ENCODE results near the gene PSMA8. TPM values are rescaled to one million over a fixed set of nuclear protein-coding genes. Genes with fewer than 3 reads are reported as not detected.

The PSMA8 gene
- total RNA-seq, 1 experiment from 2014 or later, result not detected

GRCh38 chr18:26134107-26134506, 438 bp downstream of the PSMA8 start:
- no TSS peak for BruUV-seq (replicated peaks)
- no peak overlapping the region for H2AFZ ChIP-seq
- H3K79me2 ChIP-seq (ENCODE audit: low read depth), result no peaks in the 10 kb centered on the region
- H3K36me3 ChIP-seq (ENCODE audit: low read depth), result no peaks in the 10 kb centered on the region
- no peaks in the 10 kb centered on the region for H3K27me3 ChIP-seq (ENCODE audit: insufficient read depth, low read depth)
- H4K20me1 ChIP-seq (ENCODE audit: insufficient read depth), result no peaks in the 10 kb centered on the region
- H3K4me3 ChIP-seq, result no peak overlapping the region
- no peaks in the 10 kb centered on the region for H3K4me1 ChIP-seq (replicated peaks; ENCODE audit: insufficient read depth)
- intact Hi-C loops (cut with micrococcal nuclease; ENCODE audit: unreplicated experiment), result no loop called here
- TF ChIP-seq, protein P1, sequence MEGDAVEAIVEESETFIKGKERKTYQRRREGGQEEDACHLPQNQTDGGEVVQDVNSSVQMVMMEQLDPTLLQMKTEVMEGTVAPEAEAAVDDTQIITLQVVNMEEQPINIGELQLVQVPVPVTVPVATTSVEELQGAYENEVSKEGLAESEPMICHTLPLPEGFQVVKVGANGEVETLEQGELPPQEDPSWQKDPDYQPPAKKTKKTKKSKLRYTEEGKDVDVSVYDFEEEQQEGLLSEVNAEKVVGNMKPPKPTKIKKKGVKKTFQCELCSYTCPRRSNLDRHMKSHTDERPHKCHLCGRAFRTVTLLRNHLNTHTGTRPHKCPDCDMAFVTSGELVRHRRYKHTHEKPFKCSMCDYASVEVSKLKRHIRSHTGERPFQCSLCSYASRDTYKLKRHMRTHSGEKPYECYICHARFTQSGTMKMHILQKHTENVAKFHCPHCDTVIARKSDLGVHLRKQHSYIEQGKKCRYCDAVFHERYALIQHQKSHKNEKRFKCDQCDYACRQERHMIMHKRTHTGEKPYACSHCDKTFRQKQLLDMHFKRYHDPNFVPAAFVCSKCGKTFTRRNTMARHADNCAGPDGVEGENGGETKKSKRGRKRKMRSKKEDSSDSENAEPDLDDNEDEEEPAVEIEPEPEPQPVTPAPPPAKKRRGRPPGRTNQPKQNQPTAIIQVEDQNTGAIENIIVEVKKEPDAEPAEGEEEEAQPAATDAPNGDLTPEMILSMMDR (conservative IDR thresholded peaks at IDR 0.05), result no peak
- no peak for TF ChIP-seq EZH2 (IDR thresholded peaks at IDR 0.05; ENCODE audit: low read depth)
- H3K9me3 ChIP-seq (ENCODE audit: insufficient read depth, low read depth), result no peaks in the 10 kb centered on the region
- ChIA-PET CTCF (no interaction called here), POLR2A (ENCODE audit: unreplicated experiment) (no interaction called here)
- H3K27ac ChIP-seq, result no peak overlapping the region
- H3K4me2 ChIP-seq, result no peak overlapping the region
- no peaks in the 10 kb centered on the region for H3K9me2 ChIP-seq (ENCODE audit: insufficient read depth)
- DNase-seq, result no peak
- H3F3A ChIP-seq (ENCODE audit: insufficient read depth, low read depth), result no peaks in the 10 kb centered on the region

DNA sequence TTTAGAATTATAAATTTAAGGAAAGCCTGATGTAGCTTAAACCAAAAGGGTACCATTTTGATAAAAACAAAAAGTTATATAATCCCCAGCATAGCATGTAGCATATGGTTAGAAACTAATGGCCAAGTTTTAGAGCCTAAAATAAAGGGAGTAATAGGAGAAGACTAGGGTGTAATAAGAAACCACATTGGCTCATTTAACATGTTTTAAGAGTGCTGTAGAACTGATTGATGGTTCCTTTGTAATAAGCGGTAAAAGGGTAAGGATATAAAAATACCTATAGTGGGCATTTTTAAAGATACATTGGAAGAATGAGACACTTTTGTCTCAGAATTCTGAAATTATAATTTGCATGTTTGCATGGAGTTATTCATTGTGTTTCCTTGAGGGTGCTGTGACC, 1.9 kb downstream of the PSMA8 start:
- ChIA-PET POLR2A (ENCODE audit: unreplicated experiment) (no interaction called here), CTCF (no interaction called here)
- Histone ChIP-seq H3K4me3 (no peak overlapping the region), H3K4me2 (no peak overlapping the region), H3K27ac (no peak overlapping the region), H3K36me3 (ENCODE audit: low read depth) (no peaks in the 10 kb centered on the region), H4K20me1 (ENCODE audit: insufficient read depth) (no peaks in the 10 kb centered on the region), H3K9me3 (ENCODE audit: insufficient read depth, low read depth) (no peaks in the 10 kb centered on the region), H3K79me2 (ENCODE audit: low read depth) (no peaks in the 10 kb centered on the region), H2AFZ (no peak overlapping the region), H3K27me3 (ENCODE audit: insufficient read depth, low read depth) (no peaks in the 10 kb centered on the region), H3F3A (ENCODE audit: insufficient read depth, low read depth) (no peaks in the 10 kb centered on the region), H3K4me1 (replicated peaks; ENCODE audit: insufficient read depth) (no peaks in the 10 kb centered on the region), H3K9me2 (ENCODE audit: insufficient read depth) (no peaks in the 10 kb centered on the region)
- no TSS peak for BruUV-seq (replicated peaks)
- TF ChIP-seq, protein P1 (conservative IDR thresholded peaks at IDR 0.05), result no peak
- no peak for TF ChIP-seq EZH2 (IDR thresholded peaks at IDR 0.05; ENCODE audit: low read depth)
- intact Hi-C loops (cut with micrococcal nuclease; ENCODE audit: unreplicated experiment), result no loop called here
- no peak for DNase-seq

GRCh38 chr18:26157326-26157725, 23.7 kb downstream of the PSMA8 start:
- H3K4me3 ChIP-seq, result no peak overlapping the region
- CTCF ChIA-PET, result no interaction called here

More at GRCh38 chr18:26157326-26157725, 23.7 kb downstream of the PSMA8 start:
- Histone ChIP-seq H3K9me2 (ENCODE audit: insufficient read depth) (no peaks in the 10 kb centered on the region), H3F3A (ENCODE audit: insufficient read depth, low read depth) (no peaks in the 10 kb centered on the region), H3K27ac (no peak overlapping the region), H3K4me1 (replicated peaks; ENCODE audit: insufficient read depth) (no peaks in the 10 kb centered on the region), H3K27me3 (ENCODE audit: insufficient read depth, low read depth) (no peaks in the 10 kb centered on the region), H4K20me1 (ENCODE audit: insufficient read depth) (no peaks in the 10 kb centered on the region), H3K79me2 (ENCODE audit: low read depth) (no peaks in the 10 kb centered on the region), H3K4me2 (no peak overlapping the region), H3K9me3 (ENCODE audit: insufficient read depth, low read depth) (no peaks in the 10 kb centered on the region), H2AFZ (no peak overlapping the region), H3K36me3 (ENCODE audit: low read depth) (no peaks in the 10 kb centered on the region)
- DNase-seq, result no peak
- TF ChIP-seq EZH2 (IDR thresholded peaks at IDR 0.05; ENCODE audit: low read depth), result no peak
- TF ChIP-seq, protein P1 (conservative IDR thresholded peaks at IDR 0.05), result no peak
- intact Hi-C loops (cut with micrococcal nuclease; ENCODE audit: unreplicated experiment), result no loop called here
- no TSS peak for BruUV-seq (replicated peaks)
- POLR2A ChIA-PET (ENCODE audit: unreplicated experiment), result no interaction called here
